NCI-H345 treated with DMSO at 0.1 percent for 48 hours (cell line): ENCODE results near the gene ZSWIM1.
"Not testable (repeated sequence)": the region's sequence is repeated elsewhere in the genome, so short reads cannot be mapped to it uniquely, and the experiment has no call there.

ENCODE experiments used
- DNase-seq: peaks from one replicate; lab custom pipeline; 2025; ENCODE audit not compliant: unreplicated experiment; lab: John Stamatoyannopoulos, UW

The ZSWIM1 gene

DNA sequence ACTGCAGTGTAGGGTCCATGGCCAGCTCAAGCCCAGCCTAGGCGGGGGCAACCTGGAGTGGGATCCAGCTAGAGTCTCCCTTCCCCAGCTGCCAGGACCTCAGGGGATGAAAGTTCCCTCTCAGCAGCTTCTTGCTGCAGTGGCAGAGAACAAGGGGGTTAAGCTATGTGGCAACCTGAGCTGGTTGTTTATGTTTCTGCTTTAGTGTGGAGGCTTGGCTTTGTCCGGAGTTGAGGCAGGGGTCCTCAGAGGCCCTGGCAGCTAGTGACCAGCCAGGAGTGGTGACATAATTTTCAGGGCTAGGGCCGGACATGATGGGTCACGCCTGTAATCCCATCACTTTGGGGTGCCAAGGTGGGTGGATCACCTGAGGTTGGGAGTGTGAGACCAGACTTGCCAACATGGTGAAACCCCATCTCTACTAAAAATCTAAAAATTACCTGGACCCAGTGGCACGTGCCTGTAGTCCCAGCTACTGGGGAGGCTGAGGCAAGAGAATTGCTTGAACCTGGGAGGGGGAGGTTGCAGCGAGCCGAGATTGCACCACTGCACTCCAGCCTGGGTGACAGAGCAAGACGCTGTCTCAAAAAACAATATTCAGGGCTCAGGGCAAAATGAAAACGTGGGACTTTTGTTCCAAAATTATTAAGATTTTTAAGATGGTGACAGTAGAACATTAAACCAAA is 44.9 kb downstream of the ZSWIM1 start:
- no peak for DNase-seq

DNA sequence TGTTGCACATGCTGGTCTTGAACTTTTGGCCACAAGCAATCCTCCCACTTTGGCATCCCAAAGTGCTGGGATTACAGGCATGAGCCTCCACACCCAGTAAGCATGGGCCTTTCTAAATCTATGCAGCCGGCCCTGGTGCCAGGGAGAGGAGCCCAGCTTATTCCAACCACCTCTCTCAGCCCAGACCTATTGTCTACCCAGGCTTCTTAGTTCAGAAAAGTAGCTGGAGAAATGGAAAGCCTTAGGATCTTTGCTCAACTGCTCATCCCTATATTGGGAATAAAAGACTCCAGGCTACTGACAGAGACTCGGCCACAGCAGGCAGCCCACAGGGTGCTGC is 45.7 kb downstream of the ZSWIM1 start:
- DNase-seq: no peak

DNA sequence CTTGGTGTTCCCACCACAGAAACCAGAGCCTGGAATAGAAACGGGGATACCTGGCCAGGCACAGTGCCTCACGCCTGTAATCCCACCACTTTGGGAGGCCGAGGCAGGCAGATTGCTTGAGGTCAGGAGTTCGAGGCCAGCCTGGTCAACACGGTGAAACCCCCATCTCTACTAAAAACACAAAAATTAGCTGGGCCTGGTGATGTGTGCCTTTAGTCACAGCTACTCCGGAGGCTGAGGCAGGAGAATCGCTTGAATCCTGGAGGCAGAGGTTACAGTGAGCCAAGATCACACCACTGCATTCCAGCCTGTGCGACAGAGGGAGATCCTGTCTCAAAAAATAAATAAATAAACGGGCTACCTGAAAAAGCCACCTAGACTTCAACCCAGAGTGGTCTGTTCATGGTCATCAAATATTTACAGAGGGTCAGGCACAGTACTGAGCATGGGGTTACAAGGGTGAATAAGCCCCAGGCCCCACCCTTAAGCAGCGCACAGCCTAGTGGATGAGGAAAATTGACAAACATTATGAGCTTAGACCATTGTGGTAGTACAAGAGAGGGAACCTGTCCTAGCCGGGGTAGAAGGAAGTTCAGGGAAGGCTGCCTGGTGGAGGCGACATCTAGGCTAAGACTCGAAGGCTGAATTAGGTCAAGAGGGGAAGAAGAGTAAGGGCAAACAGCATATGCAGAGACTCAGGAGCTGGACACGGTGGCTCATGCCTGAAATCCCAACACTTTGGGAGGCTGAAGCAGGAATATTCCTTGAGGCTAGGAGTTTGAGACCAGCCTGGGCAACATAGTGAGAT is 46.2 kb downstream of the ZSWIM1 start:
- no peak for DNase-seq

DNA sequence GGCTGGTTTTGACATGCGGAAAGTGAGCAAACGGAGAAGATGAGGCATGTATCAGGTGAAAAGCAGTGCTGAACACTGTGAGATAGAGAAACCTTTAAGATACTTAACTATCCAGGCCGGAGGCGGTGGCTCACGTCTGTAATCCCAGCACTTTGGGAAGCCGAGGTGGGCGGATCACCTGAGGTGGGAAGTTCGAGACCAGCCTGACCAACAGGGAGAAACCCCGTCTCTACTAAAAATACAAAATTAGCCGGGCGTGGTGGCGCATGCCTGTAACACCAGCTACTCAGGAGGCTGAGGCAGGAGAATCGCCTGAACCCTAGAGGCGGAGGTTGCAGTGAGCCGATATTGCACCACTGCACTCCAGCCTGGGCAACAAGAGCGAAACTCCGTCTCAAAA is 50.7 kb downstream of the ZSWIM1 start:
- not testable (repeated sequence) for DNase-seq

DNA sequence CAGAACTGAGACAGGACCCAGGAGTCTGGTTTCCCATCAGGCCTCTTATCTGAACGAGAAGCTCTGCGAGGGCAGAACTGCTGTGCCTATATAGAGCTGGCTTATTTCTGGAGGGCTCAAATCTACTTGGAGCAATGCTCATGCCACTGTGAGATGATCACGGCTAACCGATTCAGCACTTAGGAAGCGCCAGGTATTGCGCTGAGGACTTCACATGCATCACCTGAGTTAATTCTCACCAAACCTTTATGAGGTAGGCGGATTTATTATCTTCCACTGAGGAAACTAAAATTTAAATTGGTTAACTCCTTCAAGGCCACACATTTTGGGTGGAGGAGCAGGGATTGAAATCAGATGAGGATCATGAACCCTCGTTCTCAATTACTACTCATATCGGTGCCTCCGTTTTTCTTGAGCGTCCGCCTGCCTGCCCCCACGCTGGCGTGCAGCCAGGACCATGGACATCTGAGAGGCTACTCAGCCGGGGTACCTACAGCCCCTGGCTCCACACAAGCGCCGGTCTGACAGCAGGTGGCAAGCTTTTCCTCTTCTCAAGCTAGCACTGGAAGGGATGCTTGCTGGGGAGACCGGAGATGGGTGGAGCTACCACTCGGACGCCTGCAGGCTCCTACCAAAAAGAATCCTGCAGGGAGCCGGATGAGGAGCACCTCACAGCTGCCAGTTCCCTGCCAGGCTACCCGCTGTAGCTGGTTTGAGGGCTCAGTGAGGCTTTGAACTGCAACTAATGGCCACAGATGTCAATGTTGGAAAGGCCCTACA is 52.4 kb downstream of the ZSWIM1 start:
- DNase-seq: peak; percentile 92

DNA sequence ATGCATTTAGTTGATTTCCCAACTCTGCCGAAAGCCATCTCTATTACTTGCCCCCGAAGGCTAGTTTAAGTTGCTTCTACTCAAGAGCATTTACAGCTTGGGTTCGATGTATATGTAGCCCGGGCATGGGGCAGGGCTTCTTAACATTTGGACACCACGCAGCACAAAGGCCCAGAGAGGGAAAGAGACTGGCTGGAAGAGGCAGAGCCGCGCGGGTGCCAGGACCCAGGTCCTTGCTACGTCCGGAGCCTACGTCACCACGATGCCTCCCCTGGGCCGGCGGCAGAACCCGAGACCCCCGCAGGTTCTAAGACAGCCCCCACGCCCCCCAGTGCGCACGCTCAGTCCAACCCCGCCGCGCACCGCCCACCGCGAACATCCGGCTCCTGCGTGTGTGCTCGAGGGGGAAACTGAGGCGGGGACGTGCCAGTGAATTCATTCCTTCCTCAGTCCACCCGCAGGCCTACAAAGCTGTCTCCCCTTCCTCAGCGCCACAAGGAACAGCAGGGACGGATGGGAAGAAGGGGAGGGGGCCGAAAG is 53.1 kb downstream of the ZSWIM1 start:
- DNase-seq: peak; percentile 85
